ENCODE data around the gene EXOC2. TPM values are rescaled to one million over a fixed set of nuclear protein-coding genes. Genes with fewer than 3 reads are reported as not detected.

EXOC2 gene
- total RNA-seq, 2 experiments from 2014 or later, result 22.5 to 24.8 TPM

DNA sequence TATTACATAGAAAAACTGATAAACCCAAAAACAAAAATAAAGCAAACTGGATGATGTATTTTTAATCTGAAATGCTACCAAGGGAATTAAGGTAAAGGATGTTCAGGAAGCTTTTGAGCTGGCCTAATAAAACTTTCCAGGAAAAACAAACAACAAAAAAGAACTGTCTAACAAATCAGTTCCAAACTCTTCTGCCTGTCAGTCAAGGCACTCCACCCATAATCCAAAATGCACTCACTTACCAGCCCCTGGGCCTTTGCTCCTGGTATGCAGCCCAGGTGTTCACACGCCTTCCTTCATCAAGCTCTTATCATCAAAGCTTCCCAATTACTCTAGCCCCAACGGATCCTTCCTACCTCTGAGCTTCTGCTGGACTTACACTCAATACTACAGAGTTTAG, 3.7 kb downstream of the EXOC2 start:
- H3K9me3 ChIP-seq (ENCODE audit: low read length), result no peaks in the 10 kb centered on the region
- POLR2A ChIA-PET, result interaction anchor here (0.9 to 1.5 kb wide), 6 partner anchors 9 to 33 kb away, joined by 3 to 5 read pairs (median 3); no protein-coding TSS in a partner anchor
- intact Hi-C loops (cut with micrococcal nuclease; ENCODE audit: unreplicated experiment), result no loop called here

GRCh38 chr6:686497-686896, 6.4 kb downstream of the EXOC2 start:
- H2AFZ ChIP-seq (ENCODE audit: low read length), result no peak overlapping the region
- no peak overlapping the region for H3K27ac ChIP-seq (ENCODE audit: low read depth, low read length, poor library complexity, severe bottlenecking)
- H4K20me1 ChIP-seq (ENCODE audit: insufficient read depth, low read length), result no peaks in the 10 kb centered on the region
- peaks cover 21% of the 10 kb centered on the region; the same call in 1 of the 2 replicates for H3K36me3 ChIP-seq (ENCODE audit: insufficient read depth, low read length)
- ChIA-PET CTCF (ENCODE audit: unreplicated experiment) (no interaction called here), POLR2A (no interaction called here)
- intact Hi-C loops (cut with micrococcal nuclease; ENCODE audit: unreplicated experiment), result no loop called here
- H3K9me3 ChIP-seq (ENCODE audit: low read length), result no peaks in the 10 kb centered on the region
- H3K4me2 ChIP-seq (ENCODE audit: low read length), result no peak overlapping the region
- H3K4me1 ChIP-seq (ENCODE audit: insufficient read depth, low read length, poor library complexity, severe bottlenecking), result peaks cover 15% of the 10 kb centered on the region
- TF ChIP-seq CTCF (conservative IDR thresholded peaks at IDR 0.05; ENCODE audit: low read length) (no peak; the same call in 1 of the 2 replicates), EZH2phosphoT487 (IDR thresholded peaks at IDR 0.05; ENCODE audit: borderline replicate concordance, low read depth, low read length) (no peak)
- no TSS peak for BruUV-seq (replicated peaks)
- peaks cover 13% of the 10 kb centered on the region for H3K79me2 ChIP-seq (ENCODE audit: insufficient read depth, low read depth, low read length)
- no peak overlapping the region for H3K4me3 ChIP-seq (ENCODE audit: low read depth, low read length, poor library complexity, severe bottlenecking)
- DNase-seq (ENCODE audit: low spot score), result no peak
- no peaks in the 10 kb centered on the region for H3K9me2 ChIP-seq (ENCODE audit: insufficient read depth, low read length)

More for the DNA sequence above, 3.7 kb downstream of the EXOC2 start:
- Histone ChIP-seq H3K27ac (ENCODE audit: low read depth, low read length, poor library complexity, severe bottlenecking) (no peak overlapping the region), H2AFZ (ENCODE audit: low read length) (no peak overlapping the region), H3K4me2 (ENCODE audit: low read length) (no peak overlapping the region), H3K4me3 (ENCODE audit: low read depth, low read length, poor library complexity, severe bottlenecking) (no peak overlapping the region), H3K4me1 (ENCODE audit: insufficient read depth, low read length, poor library complexity, severe bottlenecking) (peaks cover 19% of the 10 kb centered on the region), H3K79me2 (ENCODE audit: insufficient read depth, low read depth, low read length) (peaks cover 20% of the 10 kb centered on the region), H3K9me2 (ENCODE audit: insufficient read depth, low read length) (no peaks in the 10 kb centered on the region), H3K36me3 (ENCODE audit: insufficient read depth, low read length) (peaks cover 21% of the 10 kb centered on the region; the same call in 1 of the 2 replicates), H4K20me1 (ENCODE audit: insufficient read depth, low read length) (peaks cover 3% of the 10 kb centered on the region; the same call in 1 of the 2 replicates)
- CTCF ChIA-PET (ENCODE audit: unreplicated experiment), result no interaction called here
- DNase-seq (ENCODE audit: low spot score), result no peak
- TF ChIP-seq EZH2phosphoT487 (IDR thresholded peaks at IDR 0.05; ENCODE audit: borderline replicate concordance, low read depth, low read length), result no peak
- no TSS peak for BruUV-seq (replicated peaks)

DNA sequence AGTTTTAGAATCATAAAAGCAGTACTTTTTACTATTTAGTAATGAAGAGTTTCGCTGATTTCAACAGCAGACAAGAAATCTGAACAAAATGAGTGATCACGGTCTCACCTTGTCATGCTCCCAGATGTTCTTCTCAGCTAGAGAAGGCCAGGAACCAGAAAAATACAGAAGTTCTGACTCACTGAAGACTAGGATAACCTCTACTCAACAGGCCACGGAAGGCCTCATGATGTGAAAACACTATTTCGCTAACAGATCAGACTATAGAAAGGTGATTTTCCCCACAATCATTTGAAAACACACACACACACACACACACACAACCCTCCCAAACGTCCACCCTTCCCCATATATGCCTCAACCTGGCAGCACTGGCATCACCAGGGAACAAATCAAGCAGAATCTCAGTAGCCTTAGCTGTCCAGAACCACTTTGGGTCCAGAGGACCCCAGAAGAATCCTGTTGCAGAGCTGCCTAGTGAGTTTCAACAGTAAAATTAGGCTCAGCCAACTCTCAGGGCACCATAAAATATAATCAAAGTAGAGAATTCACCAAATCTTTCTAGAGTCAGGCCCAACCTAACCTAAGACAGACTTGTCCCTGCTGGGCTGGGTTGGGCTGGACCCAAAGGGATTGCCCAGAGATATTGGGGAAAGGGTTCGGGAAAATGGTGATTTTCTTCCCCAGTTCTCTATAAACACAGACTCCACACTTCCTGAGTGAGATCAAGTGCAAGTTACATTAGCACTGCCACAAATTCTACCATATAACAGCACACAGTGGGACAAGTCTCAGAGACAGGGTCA, 7.9 kb downstream of the EXOC2 start:
- Histone ChIP-seq H3K36me3 (ENCODE audit: insufficient read depth, low read length) (peaks cover 20% of the 10 kb centered on the region; the same call in 1 of the 2 replicates), H3K79me2 (ENCODE audit: insufficient read depth, low read depth, low read length) (peaks cover 3% of the 10 kb centered on the region; the same call in 1 of the 2 replicates), H3K9me2 (ENCODE audit: insufficient read depth, low read length) (no peaks in the 10 kb centered on the region), H3K4me2 (ENCODE audit: low read length) (no peak overlapping the region), H4K20me1 (ENCODE audit: insufficient read depth, low read length) (no peaks in the 10 kb centered on the region), H3K4me3 (ENCODE audit: low read depth, low read length, poor library complexity, severe bottlenecking) (no peak overlapping the region), H3K27ac (ENCODE audit: low read depth, low read length, poor library complexity, severe bottlenecking) (no peak overlapping the region), H3K4me1 (ENCODE audit: insufficient read depth, low read length, poor library complexity, severe bottlenecking) (peaks cover 7% of the 10 kb centered on the region), H2AFZ (ENCODE audit: low read length) (no peak overlapping the region), H3K9me3 (ENCODE audit: low read length) (no peaks in the 10 kb centered on the region)
- intact Hi-C loops (cut with micrococcal nuclease; ENCODE audit: unreplicated experiment), result no loop called here
- DNase-seq (ENCODE audit: low spot score), result no peak
- ChIA-PET CTCF (ENCODE audit: unreplicated experiment) (no interaction called here), POLR2A (interaction anchor here (0.7 to 1.2 kb wide), 4 partner anchors 8 to 483 kb away, joined by 3 to 4 read pairs (median 4); no protein-coding TSS in a partner anchor)
- no TSS peak for BruUV-seq (replicated peaks)
- no peak for TF ChIP-seq EZH2phosphoT487 (IDR thresholded peaks at IDR 0.05; ENCODE audit: borderline replicate concordance, low read depth, low read length)
- no peak for TF ChIP-seq CTCF (conservative IDR thresholded peaks at IDR 0.05; ENCODE audit: low read length)

Data from OCI-LY7 (cell line).